ENCODE measurements around the gene YJEFN3. TPM values are rescaled to one million over a fixed set of nuclear protein-coding genes. Genes with fewer than 3 reads are reported as not detected.
A peak's percentile ranks its signal among the peaks of the same experiment; 100 is the strongest.

The YJEFN3 gene
- total RNA-seq, 1 experiment from 2014 or later: 11.1 TPM

DNA sequence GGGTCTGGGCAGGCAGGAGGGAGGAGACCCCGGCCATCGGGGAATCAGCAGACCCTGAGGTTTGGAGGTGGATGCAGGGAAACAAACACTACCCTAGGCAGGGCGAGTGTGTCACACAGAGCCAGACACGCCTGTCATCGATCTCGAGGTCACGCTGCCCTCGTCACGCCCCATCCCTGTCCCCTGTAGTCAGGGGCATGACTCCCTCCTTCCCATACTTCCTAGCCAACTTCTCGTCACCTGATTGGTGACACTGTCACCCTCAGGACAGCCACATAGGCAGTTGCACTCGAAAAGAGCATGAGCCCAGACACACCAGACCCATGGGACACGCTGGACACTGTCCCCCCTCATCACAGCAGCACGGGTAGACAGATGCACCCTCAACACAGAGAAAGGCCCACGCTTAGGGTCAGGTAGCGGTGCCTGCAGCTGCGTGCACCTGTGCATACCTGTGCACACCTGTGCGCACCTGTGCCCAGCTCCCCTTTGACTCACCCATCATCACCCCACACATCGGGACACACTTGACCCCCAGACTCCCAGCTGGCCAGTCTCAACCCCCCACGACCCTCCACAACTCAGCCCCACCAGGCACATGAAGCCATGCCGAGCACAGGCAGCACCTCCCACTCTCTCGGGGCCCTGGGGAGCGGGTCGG lies 21.2 kb downstream of the YJEFN3 start:
- no peaks in the 10 kb centered on the region for H3K27me3 Mint-ChIP-seq (ENCODE audit: low read depth)
- ATAC-seq (no peak), DNase-seq (ENCODE audit: low spot score) (no peak)
- no peaks in the 10 kb centered on the region for H3K36me3 Mint-ChIP-seq
- H3K27ac Mint-ChIP-seq: peak overlapping the region; percentile 51; the same call in 1 of the 2 replicates
- TF ChIP-seq, protein P1, sequence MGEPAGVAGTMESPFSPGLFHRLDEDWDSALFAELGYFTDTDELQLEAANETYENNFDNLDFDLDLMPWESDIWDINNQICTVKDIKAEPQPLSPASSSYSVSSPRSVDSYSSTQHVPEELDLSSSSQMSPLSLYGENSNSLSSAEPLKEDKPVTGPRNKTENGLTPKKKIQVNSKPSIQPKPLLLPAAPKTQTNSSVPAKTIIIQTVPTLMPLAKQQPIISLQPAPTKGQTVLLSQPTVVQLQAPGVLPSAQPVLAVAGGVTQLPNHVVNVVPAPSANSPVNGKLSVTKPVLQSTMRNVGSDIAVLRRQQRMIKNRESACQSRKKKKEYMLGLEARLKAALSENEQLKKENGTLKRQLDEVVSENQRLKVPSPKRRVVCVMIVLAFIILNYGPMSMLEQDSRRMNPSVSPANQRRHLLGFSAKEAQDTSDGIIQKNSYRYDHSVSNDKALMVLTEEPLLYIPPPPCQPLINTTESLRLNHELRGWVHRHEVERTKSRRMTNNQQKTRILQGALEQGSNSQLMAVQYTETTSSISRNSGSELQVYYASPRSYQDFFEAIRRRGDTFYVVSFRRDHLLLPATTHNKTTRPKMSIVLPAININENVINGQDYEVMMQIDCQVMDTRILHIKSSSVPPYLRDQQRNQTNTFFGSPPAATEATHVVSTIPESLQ (CRISPR knock-in tag; IDR thresholded peaks at IDR 0.05): no peak
- TF ChIP-seq, protein P2, sequence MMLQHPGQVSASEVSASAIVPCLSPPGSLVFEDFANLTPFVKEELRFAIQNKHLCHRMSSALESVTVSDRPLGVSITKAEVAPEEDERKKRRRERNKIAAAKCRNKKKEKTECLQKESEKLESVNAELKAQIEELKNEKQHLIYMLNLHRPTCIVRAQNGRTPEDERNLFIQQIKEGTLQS (CRISPR knock-in tag; conservative IDR thresholded peaks at IDR 0.05): no peak
- TF ChIP-seq SMAD3 (CRISPR knock-in tag; IDR thresholded peaks at IDR 0.05; ENCODE audit: borderline replicate concordance): no peak
- no peak for TF ChIP-seq ZNF423 (CRISPR knock-in tag; IDR thresholded peaks at IDR 0.05)
- TF ChIP-seq JAZF1 (CRISPR knock-in tag; IDR thresholded peaks at IDR 0.05): no peak
- no peak for TF ChIP-seq ZNF263 (CRISPR knock-in tag; IDR thresholded peaks at IDR 0.05; ENCODE audit: low read depth)
- TF ChIP-seq, protein P3, sequence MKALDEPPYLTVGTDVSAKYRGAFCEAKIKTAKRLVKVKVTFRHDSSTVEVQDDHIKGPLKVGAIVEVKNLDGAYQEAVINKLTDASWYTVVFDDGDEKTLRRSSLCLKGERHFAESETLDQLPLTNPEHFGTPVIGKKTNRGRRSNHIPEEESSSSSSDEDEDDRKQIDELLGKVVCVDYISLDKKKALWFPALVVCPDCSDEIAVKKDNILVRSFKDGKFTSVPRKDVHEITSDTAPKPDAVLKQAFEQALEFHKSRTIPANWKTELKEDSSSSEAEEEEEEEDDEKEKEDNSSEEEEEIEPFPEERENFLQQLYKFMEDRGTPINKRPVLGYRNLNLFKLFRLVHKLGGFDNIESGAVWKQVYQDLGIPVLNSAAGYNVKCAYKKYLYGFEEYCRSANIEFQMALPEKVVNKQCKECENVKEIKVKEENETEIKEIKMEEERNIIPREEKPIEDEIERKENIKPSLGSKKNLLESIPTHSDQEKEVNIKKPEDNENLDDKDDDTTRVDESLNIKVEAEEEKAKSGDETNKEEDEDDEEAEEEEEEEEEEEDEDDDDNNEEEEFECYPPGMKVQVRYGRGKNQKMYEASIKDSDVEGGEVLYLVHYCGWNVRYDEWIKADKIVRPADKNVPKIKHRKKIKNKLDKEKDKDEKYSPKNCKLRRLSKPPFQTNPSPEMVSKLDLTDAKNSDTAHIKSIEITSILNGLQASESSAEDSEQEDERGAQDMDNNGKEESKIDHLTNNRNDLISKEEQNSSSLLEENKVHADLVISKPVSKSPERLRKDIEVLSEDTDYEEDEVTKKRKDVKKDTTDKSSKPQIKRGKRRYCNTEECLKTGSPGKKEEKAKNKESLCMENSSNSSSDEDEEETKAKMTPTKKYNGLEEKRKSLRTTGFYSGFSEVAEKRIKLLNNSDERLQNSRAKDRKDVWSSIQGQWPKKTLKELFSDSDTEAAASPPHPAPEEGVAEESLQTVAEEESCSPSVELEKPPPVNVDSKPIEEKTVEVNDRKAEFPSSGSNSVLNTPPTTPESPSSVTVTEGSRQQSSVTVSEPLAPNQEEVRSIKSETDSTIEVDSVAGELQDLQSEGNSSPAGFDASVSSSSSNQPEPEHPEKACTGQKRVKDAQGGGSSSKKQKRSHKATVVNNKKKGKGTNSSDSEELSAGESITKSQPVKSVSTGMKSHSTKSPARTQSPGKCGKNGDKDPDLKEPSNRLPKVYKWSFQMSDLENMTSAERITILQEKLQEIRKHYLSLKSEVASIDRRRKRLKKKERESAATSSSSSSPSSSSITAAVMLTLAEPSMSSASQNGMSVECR (CRISPR knock-in tag; IDR thresholded peaks at IDR 0.05; ENCODE audit: borderline replicate concordance): no peak
- ChIA-PET CTCF (interaction anchor here (2.1 to 9.9 kb wide), 2 partner anchors 15 to 94 kb away, joined by 7 to 408 read pairs; partner anchors contain the start of genes CILP2, GMIP and YJEFN3), POLR2A (interaction anchor here (0.5 kb wide), 1 partner anchor 27 kb away, joined by 4 read pairs; no protein-coding TSS in a partner anchor)
- no peaks in the 10 kb centered on the region for H3K9me3 Mint-ChIP-seq
- no peaks in the 10 kb centered on the region for H3K4me1 Mint-ChIP-seq
- no peak overlapping the region for H3K4me3 Mint-ChIP-seq

DNA sequence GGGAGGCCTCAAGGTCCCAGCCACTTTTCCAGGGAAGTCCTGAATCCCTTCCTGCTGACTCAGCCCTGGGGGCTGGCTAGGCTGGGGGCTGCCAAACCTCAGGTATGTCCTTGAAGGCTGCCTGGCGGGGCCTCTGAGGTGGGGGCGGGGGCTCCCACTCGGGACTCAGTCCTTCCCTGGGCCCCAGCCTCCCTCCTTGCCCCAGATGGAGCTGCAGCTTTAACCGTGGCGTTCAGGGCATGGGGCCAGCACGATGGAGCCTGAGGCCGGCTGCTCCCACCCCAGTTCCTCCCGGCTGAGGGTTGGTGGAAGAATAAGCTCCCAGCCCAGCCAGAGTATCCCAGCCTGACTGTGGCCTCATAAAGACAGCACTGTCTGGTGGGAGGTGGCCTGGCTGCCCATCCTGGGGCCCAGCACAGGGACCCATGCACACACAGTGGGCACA lies 21.8 kb downstream of the YJEFN3 start:
- no peak overlapping the region for H3K27ac Mint-ChIP-seq
- no peaks in the 10 kb centered on the region for H3K27me3 Mint-ChIP-seq (ENCODE audit: low read depth)
- ChIA-PET POLR2A (interaction anchor here (0.7 kb wide), 1 partner anchor 22 kb away, joined by 3 read pairs; the partner anchor contains the start of gene YJEFN3), CTCF (interaction anchor here (0.5 to 9.9 kb wide), 3 partner anchors 16 to 266 kb away, joined by 3 to 408 read pairs (median 7); partner anchors contain the start of genes CILP2, GMIP and YJEFN3)
- TF ChIP-seq, protein P4, sequence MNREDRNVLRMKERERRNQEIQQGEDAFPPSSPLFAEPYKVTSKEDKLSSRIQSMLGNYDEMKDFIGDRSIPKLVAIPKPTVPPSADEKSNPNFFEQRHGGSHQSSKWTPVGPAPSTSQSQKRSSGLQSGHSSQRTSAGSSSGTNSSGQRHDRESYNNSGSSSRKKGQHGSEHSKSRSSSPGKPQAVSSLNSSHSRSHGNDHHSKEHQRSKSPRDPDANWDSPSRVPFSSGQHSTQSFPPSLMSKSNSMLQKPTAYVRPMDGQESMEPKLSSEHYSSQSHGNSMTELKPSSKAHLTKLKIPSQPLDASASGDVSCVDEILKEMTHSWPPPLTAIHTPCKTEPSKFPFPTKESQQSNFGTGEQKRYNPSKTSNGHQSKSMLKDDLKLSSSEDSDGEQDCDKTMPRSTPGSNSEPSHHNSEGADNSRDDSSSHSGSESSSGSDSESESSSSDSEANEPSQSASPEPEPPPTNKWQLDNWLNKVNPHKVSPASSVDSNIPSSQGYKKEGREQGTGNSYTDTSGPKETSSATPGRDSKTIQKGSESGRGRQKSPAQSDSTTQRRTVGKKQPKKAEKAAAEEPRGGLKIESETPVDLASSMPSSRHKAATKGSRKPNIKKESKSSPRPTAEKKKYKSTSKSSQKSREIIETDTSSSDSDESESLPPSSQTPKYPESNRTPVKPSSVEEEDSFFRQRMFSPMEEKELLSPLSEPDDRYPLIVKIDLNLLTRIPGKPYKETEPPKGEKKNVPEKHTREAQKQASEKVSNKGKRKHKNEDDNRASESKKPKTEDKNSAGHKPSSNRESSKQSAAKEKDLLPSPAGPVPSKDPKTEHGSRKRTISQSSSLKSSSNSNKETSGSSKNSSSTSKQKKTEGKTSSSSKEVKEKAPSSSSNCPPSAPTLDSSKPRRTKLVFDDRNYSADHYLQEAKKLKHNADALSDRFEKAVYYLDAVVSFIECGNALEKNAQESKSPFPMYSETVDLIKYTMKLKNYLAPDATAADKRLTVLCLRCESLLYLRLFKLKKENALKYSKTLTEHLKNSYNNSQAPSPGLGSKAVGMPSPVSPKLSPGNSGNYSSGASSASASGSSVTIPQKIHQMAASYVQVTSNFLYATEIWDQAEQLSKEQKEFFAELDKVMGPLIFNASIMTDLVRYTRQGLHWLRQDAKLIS (CRISPR knock-in tag; IDR thresholded peaks at IDR 0.05; ENCODE audit: borderline replicate concordance): no peak
- TF ChIP-seq, protein P3 (CRISPR knock-in tag; IDR thresholded peaks at IDR 0.05; ENCODE audit: borderline replicate concordance): no peak
- TF ChIP-seq, protein P5, sequence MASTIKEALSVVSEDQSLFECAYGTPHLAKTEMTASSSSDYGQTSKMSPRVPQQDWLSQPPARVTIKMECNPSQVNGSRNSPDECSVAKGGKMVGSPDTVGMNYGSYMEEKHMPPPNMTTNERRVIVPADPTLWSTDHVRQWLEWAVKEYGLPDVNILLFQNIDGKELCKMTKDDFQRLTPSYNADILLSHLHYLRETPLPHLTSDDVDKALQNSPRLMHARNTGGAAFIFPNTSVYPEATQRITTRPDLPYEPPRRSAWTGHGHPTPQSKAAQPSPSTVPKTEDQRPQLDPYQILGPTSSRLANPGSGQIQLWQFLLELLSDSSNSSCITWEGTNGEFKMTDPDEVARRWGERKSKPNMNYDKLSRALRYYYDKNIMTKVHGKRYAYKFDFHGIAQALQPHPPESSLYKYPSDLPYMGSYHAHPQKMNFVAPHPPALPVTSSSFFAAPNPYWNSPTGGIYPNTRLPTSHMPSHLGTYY (CRISPR knock-in tag; IDR thresholded peaks at IDR 0.05): no peak
- TF ChIP-seq MXD4 (CRISPR knock-in tag; IDR thresholded peaks at IDR 0.05; ENCODE audit: borderline replicate concordance): no peak
- H3K9me3 Mint-ChIP-seq: no peaks in the 10 kb centered on the region
- no peak overlapping the region for H3K4me3 Mint-ChIP-seq
- no peaks in the 10 kb centered on the region for H3K36me3 Mint-ChIP-seq
- ATAC-seq: no peak
- H3K4me1 Mint-ChIP-seq: no peaks in the 10 kb centered on the region
- DNase-seq (ENCODE audit: low spot score): no peak
